Measurements from ENCODE around the gene ADAP1.
"Not testable (repeated sequence)": the region's sequence is repeated elsewhere in the genome, so short reads cannot be mapped to it uniquely, and the experiment has no call there.

ADAP1 gene

DNA sequence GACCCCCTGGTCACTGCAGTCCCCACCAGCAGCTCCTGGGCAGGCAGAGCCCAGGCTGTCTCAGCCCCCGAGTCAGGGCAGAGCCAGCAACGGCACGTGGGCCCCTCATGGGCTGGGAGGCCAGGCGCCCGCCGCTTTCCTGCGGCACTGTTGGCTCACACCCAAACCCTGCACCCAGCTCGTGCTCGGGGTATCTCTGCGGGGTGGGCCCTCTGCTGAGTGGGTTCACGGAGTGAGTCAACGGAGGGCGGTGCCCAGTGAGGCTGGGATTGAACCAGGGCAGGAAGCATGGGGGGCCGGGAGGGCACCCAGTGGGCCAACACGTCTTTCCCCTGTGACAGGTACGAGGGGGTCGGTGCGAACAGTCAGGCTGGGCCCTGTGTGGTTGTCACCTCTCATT, 28.9 kb downstream of the ADAP1 start:
- H3K27ac ChIP-seq = no peak overlapping the region
- peaks cover 2% of the 10 kb centered on the region for H3K79me2 ChIP-seq
- TF ChIP-seq, protein P1, sequence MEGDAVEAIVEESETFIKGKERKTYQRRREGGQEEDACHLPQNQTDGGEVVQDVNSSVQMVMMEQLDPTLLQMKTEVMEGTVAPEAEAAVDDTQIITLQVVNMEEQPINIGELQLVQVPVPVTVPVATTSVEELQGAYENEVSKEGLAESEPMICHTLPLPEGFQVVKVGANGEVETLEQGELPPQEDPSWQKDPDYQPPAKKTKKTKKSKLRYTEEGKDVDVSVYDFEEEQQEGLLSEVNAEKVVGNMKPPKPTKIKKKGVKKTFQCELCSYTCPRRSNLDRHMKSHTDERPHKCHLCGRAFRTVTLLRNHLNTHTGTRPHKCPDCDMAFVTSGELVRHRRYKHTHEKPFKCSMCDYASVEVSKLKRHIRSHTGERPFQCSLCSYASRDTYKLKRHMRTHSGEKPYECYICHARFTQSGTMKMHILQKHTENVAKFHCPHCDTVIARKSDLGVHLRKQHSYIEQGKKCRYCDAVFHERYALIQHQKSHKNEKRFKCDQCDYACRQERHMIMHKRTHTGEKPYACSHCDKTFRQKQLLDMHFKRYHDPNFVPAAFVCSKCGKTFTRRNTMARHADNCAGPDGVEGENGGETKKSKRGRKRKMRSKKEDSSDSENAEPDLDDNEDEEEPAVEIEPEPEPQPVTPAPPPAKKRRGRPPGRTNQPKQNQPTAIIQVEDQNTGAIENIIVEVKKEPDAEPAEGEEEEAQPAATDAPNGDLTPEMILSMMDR (IDR thresholded peaks at IDR 0.05) = no peak
- H3K4me1 ChIP-seq = no peaks in the 10 kb centered on the region
- H3K9ac ChIP-seq = no peak overlapping the region
- H3K4me3 ChIP-seq (ENCODE audit: low read depth, low read length) = no peak overlapping the region
- no peak overlapping the region for H2AFZ ChIP-seq
- no peaks in the 10 kb centered on the region for H3K27me3 ChIP-seq (ENCODE audit: control insufficient read depth, insufficient read depth, low read length)
- H3K36me3 ChIP-seq (ENCODE audit: control insufficient read depth, insufficient read depth, low read length) = no peaks in the 10 kb centered on the region
- H3K4me2 ChIP-seq (ENCODE audit: low read length) = no peak overlapping the region
- H3K9me3 ChIP-seq (ENCODE audit: control insufficient read depth, low read length) = no peaks in the 10 kb centered on the region

DNA sequence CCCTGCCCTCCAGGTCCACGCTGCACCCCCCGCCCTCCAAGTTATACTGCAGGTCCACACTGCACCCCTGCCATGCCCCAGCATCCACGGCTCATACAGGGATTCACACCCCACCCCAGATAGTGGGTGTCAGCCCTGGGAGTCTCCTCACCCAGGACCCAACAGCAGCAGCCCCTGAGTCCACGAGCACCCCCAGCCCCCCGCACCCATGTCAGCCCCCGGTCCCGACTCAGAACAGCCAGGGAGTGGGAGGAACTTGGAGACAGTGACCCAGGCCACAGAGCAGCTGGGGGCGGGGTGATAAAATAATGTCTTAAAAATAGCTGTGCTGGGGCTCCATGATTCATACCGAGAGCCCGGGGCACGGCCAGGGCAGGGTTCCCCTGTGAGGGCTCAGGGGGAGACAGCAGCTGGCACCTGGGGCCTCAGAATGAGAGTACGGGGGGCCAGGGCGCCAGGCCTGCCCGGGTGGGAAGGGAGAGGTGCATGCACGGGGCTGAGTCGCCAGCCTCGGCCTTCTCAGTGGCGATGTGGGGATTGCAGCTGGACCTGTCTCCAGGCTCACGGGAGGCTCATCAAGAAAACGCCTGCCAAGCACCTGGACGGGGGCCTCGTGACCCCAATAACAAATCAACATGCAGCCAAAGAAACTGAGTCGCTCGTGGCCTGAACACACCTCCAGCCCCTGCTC, 29.8 kb downstream of the ADAP1 start:
- Histone ChIP-seq H3K9ac (no peak overlapping the region), H3K27ac (no peak overlapping the region), H3K79me2 (peaks cover 2% of the 10 kb centered on the region), H3K36me3 (ENCODE audit: control insufficient read depth, insufficient read depth, low read length) (no peaks in the 10 kb centered on the region), H3K4me2 (ENCODE audit: low read length) (no peak overlapping the region), H3K9me3 (ENCODE audit: control insufficient read depth, low read length) (no peaks in the 10 kb centered on the region), H3K4me3 (ENCODE audit: low read depth, low read length) (no peak overlapping the region), H2AFZ (no peak overlapping the region), H3K4me1 (no peaks in the 10 kb centered on the region), H3K27me3 (ENCODE audit: control insufficient read depth, insufficient read depth, low read length) (no peaks in the 10 kb centered on the region)
- TF ChIP-seq, protein P1 (IDR thresholded peaks at IDR 0.05) = no peak

DNA sequence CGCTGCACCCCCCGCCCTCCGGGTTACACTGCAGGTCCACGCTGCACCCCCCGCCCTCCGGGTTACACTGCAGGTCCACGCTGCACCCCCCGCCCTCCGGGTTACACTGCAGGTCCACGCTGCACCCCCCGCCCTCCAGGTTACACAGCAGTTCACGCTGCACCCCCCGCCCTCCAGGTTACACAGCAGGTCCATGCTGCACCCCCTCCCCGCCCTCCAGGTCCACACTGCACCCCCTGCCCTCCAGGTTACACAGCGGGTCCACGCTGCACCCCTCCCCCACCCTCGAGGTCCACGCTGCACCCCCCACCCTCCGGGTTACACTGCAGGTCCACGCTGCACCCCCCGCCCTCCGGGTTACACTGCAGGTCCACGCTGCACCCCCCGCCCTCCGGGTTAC, 30.4 kb downstream of the ADAP1 start:
- H3K79me2 ChIP-seq; H3K27ac ChIP-seq; H2AFZ ChIP-seq; H3K27me3 ChIP-seq (ENCODE audit: control insufficient read depth, insufficient read depth, low read length); H3K9ac ChIP-seq; H3K36me3 ChIP-seq (ENCODE audit: control insufficient read depth, insufficient read depth, low read length); H3K9me3 ChIP-seq (ENCODE audit: control insufficient read depth, low read length); H3K4me3 ChIP-seq (ENCODE audit: low read depth, low read length); H3K4me2 ChIP-seq (ENCODE audit: low read length); H3K4me1 ChIP-seq: not testable (repeated sequence)

DNA sequence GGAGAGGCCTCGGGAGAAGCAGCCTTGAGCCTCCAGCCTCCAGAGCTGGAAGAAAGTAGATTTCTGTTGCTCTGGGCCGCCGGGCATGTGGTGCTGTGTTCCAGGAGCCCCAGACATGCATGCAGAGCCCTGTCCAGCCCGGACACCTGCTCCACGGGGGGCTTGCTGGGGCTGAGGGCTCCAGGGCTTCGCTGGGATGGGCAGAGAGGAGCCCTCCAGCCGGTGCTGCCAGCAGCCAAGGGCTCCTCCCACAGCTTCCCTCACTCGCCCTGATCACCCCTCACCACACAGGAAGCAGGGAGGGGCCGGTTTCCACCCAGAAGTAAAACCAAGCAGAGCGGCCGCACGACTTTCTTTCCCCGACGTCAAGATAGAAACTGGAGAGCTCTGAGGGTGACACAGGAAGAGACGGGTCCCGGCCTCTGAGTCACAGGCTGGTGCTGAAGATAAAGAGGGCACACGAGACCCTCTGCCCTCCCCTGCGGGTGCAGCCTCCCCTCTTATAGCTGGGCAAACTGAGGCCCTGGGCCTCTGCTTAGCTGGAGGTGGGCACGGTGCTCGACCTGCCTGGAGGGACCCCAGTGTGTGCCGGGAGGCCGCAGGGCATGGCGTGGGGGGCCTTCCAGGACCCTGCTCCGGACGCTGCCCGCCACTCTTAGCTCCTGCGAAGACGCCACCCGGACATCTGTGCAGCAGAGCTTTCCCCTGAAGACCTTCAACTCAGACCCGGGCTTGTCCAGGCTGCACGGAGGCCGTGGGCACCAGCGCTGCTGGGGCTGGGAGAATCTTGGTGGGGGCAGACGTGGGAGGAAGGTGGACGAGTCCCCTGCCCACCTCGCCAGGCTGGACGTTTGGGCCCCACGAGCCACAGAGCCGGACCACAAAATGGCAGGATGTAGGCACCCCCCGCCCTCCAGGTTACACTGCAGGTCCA, 31.1 kb downstream of the ADAP1 start:
- Histone ChIP-seq H3K4me2 (ENCODE audit: low read length) (no peak overlapping the region), H3K27me3 (ENCODE audit: control insufficient read depth, insufficient read depth, low read length) (no peaks in the 10 kb centered on the region), H3K9ac (no peak overlapping the region), H3K4me1 (no peaks in the 10 kb centered on the region), H3K36me3 (ENCODE audit: control insufficient read depth, insufficient read depth, low read length) (no peaks in the 10 kb centered on the region), H3K4me3 (ENCODE audit: low read depth, low read length) (no peak overlapping the region), H3K9me3 (ENCODE audit: control insufficient read depth, low read length) (no peaks in the 10 kb centered on the region), H3K27ac (no peak overlapping the region), H3K79me2 (peaks cover 2% of the 10 kb centered on the region), H2AFZ (no peak overlapping the region)
- TF ChIP-seq, protein P1 (IDR thresholded peaks at IDR 0.05) = no peak

DNA sequence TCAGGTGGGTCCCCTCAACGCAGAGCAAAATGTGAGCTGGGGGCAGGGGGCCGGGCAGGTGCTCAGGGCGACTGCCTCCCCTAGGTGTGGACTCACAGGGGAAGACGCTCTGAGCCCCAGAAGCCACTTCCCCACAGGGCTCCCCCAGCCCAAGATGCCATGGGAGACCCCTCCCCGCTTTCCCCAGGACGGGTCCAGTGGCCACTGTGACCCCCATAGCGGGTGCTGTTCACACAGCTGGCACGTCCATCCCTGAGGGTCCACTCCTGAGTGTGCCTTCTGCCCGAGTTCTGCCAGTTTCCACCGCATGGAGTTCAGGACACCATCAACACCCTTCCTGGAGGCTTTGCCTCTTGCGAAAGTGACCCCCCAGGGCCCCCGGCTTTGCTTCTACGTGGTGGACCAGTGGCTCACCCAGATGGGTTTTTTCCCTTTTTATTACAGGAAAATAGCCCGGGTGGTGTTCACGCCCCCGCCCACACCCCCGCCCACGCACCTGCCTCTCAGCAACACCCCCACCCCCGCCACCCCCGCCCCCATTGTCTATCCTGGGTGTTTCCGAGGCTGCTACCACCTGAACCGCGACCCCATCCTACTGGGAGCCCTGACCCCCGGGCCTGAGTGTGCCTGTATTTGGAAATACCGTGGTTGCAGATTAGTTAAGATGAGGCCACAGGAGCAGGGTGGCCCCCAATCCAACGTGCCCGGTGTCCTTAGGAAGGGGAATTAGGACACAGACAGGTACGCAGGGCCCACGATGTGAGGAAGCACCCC, 32.0 kb downstream of the ADAP1 start:
- Histone ChIP-seq H3K9ac (no peak overlapping the region), H2AFZ (no peak overlapping the region), H3K79me2 (peaks cover 2% of the 10 kb centered on the region), H3K27me3 (ENCODE audit: control insufficient read depth, insufficient read depth, low read length) (no peaks in the 10 kb centered on the region), H3K9me3 (ENCODE audit: control insufficient read depth, low read length) (no peaks in the 10 kb centered on the region), H3K4me3 (ENCODE audit: low read depth, low read length) (no peak overlapping the region), H3K36me3 (ENCODE audit: control insufficient read depth, insufficient read depth, low read length) (no peaks in the 10 kb centered on the region), H3K4me2 (ENCODE audit: low read length) (no peak overlapping the region), H3K4me1 (no peaks in the 10 kb centered on the region), H3K27ac (no peak overlapping the region)
- TF ChIP-seq, protein P1 (IDR thresholded peaks at IDR 0.05) = no peak

Measured in parathyroid adenoma (tissue), 2 donors.